Measurements from ENCODE around the gene ENGASE. TPM values are rescaled to one million over a fixed set of nuclear protein-coding genes. Genes with fewer than 3 reads are reported as not detected.
A peak's percentile ranks its signal among the peaks of the same experiment; 100 is the strongest.
"Not testable (repeated sequence)": the region's sequence is repeated elsewhere in the genome, so short reads cannot be mapped to it uniquely, and the experiment has no call there.

Gene ENGASE
- total RNA-seq, 2 experiments from 2014 or later, result 38.2 to 41.1 TPM

DNA sequence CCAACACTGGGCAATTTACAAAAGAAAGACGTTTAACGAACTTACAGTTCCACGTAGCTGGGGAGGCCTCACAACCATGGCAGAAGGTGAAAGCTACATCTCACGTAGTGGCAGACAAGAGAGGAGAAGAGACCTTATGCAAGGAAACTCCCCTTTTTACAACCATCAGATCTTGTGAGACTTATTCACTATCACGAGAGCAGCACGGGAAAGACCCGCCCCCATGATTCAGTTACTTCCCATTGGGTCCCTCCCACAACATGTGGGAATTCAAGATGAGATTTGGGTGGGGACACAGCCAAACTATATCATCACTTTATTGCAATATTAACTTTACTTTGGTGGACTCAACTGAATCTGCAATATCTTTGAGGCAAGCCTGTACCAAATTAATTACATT, 11.9 kb upstream of the ENGASE start:
- Mint-ChIP-seq H3K27me3 (ENCODE audit: low read depth) (peaks cover 8% of the 10 kb centered on the region), H3K4me3 (no peak overlapping the region), H3K9me3 (ENCODE audit: insufficient read depth) (no peaks in the 10 kb centered on the region), H3K27ac (no peak overlapping the region), H3K4me1 (ENCODE audit: low read depth) (peaks cover 11% of the 10 kb centered on the region), H3K36me3 (ENCODE audit: low read depth) (no peaks in the 10 kb centered on the region)
- ChIA-PET POLR2A (no interaction called here), CTCF (interaction anchor here (1.2 to 1.8 kb wide), 5 partner anchors 17 to 331 kb away, joined by 3 to 4 read pairs (median 4); no protein-coding TSS in a partner anchor)
- ATAC-seq (no peak), DNase-seq (no peak)

DNA sequence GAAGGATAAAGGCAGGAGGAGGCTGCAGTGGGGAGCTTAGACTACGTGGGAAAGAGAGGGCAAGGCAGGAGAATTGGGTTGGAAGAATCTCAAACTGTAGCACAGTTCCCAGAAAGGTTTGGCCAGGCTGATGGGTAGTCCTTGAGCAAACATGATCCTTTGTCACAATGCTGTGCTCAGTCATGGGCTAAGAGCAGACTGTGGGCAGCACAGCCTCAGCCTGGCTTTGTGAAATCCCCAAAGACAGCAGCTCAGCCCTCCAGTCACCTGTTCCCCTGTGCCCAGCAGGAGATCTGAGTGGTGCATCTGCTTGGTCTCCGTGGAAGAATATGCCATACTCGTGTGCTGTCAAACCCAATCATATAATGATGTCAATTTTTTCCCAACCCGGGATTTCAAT, 10.6 kb upstream of the ENGASE start:
- Mint-ChIP-seq H3K4me1 (ENCODE audit: low read depth) (peaks cover 7% of the 10 kb centered on the region), H3K36me3 (ENCODE audit: low read depth) (no peaks in the 10 kb centered on the region), H3K27ac (no peak overlapping the region), H3K27me3 (ENCODE audit: low read depth) (peaks cover 5% of the 10 kb centered on the region), H3K9me3 (ENCODE audit: insufficient read depth) (no peaks in the 10 kb centered on the region), H3K4me3 (no peak overlapping the region)
- ATAC-seq, result no peak
- ChIA-PET POLR2A (no interaction called here), CTCF (interaction anchor here (1.2 to 1.5 kb wide), 5 partner anchors 10 to 329 kb away, joined by 3 to 5 read pairs (median 4); no protein-coding TSS in a partner anchor)
- DNase-seq, result no peak

DNA sequence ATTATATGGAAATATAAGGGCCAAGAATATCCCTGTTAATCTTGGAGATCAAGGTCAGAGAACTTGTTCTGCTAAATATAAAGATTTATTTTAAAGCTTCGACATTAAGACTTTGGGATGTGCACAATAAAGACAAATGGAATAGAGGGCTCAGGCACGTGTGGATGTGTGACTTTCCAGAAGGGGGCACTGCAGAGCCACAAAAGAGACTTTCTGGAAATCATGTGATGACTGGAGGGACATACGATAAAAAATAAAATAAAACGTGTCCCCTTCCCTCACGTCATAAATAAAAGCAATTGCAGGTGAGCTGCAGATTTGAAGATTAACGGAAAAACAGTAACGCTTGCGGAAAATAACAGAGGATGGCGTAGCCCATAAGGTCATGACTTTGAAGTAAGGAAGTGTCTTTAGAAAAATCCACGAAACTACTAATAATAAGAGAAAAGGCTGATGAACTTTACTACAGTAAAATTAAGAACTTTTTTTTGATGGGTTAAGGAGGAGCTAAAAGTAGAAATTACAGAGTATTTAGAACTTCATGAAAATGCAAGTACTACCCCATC, 9.4 kb upstream of the ENGASE start:
- ChIA-PET CTCF (interaction anchor here (1.0 to 1.7 kb wide), 11 partner anchors 9 to 336 kb away, joined by 3 to 23 read pairs (median 4); partner anchors contain the start of gene ENGASE), POLR2A (interaction anchor here (0.8 kb wide), 1 partner anchor 9 kb away, joined by 3 read pairs; the partner anchor contains the start of gene ENGASE)
- Mint-ChIP-seq H3K9me3 (ENCODE audit: insufficient read depth) (no peaks in the 10 kb centered on the region), H3K27ac (no peak overlapping the region), H3K4me1 (ENCODE audit: low read depth) (peaks cover 5% of the 10 kb centered on the region), H3K4me3 (no peak overlapping the region), H3K27me3 (ENCODE audit: low read depth) (peaks cover 3% of the 10 kb centered on the region), H3K36me3 (ENCODE audit: low read depth) (no peaks in the 10 kb centered on the region)
- DNase-seq, result peak; percentile 66
- ATAC-seq, result peak; percentile 68

DNA sequence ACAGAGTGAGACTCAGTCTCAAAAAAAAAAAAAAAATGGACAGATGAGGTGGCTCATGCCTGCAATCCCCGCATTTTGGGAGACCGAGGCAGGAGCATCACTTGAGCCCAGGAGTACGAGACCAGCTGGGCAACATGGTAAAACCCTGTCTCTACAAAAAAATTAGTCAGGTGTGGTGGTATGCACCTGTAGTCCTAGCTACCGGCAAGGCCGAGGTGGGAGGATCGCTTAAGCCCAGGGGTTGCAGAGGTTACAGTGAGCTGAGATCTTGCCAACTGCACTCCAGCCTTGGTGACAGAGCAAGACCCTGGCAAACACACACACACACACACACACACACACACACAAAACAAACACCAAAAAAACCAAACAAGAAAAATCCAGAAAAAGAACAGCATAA, 7.7 kb upstream of the ENGASE start:
- H3K9me3 Mint-ChIP-seq (ENCODE audit: insufficient read depth), result no peaks in the 10 kb centered on the region
- peaks cover 6% of the 10 kb centered on the region for H3K27me3 Mint-ChIP-seq (ENCODE audit: low read depth)
- H3K36me3 Mint-ChIP-seq (ENCODE audit: low read depth), result no peaks in the 10 kb centered on the region
- no peak overlapping the region for H3K4me3 Mint-ChIP-seq
- ATAC-seq, result no peak
- peaks cover 5% of the 10 kb centered on the region for H3K4me1 Mint-ChIP-seq (ENCODE audit: low read depth)
- CTCF ChIA-PET, result interaction anchor here (0.7 to 2.2 kb wide), 5 partner anchors 16 to 324 kb away, joined by 4 to 8 read pairs (median 5); no protein-coding TSS in a partner anchor
- no peak overlapping the region for H3K27ac Mint-ChIP-seq
- POLR2A ChIA-PET, result interaction anchor here (0.6 to 0.8 kb wide), 2 partner anchors 8 to 326 kb away, joined by 3 read pairs; no protein-coding TSS in a partner anchor
- DNase-seq, result no peak

DNA sequence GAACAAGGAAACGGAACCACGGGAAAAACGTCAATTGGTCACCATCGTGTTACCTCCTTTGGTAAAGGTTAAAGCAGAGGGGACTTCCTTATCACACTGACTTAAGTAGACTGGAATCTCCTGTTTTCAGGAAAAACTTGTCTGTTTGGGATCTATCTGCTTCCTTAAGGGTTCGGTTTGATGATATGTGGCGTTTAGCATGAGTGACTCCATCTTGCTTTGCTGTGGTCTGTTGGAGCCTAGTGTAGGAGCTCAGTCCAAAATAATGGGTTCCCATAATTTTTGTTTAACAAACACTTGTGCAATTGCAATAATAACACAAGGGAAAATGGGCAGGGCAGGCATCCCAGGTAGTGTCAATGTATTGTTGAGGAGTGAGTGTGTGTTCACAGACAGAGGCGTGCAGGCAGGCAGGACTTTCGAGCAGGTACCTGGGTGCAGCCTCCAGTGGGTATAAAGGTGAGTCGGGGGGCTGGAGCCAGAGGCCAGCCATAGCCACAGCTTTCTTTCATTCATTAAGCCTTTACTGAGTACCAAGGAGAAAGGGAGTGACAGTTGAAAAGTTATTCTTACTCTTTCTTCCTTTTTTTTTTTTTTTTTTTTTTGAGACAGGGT, 4.3 kb upstream of the ENGASE start:
- Mint-ChIP-seq H3K9me3 (ENCODE audit: insufficient read depth) (no peaks in the 10 kb centered on the region), H3K27ac (no peak overlapping the region), H3K27me3 (ENCODE audit: low read depth) (peaks cover 6% of the 10 kb centered on the region), H3K4me1 (ENCODE audit: low read depth) (peaks cover 6% of the 10 kb centered on the region), H3K4me3 (no peak overlapping the region), H3K36me3 (ENCODE audit: low read depth) (no peaks in the 10 kb centered on the region)
- ChIA-PET POLR2A (no interaction called here), CTCF (no interaction called here)
- no peak for DNase-seq
- no peak for ATAC-seq

DNA sequence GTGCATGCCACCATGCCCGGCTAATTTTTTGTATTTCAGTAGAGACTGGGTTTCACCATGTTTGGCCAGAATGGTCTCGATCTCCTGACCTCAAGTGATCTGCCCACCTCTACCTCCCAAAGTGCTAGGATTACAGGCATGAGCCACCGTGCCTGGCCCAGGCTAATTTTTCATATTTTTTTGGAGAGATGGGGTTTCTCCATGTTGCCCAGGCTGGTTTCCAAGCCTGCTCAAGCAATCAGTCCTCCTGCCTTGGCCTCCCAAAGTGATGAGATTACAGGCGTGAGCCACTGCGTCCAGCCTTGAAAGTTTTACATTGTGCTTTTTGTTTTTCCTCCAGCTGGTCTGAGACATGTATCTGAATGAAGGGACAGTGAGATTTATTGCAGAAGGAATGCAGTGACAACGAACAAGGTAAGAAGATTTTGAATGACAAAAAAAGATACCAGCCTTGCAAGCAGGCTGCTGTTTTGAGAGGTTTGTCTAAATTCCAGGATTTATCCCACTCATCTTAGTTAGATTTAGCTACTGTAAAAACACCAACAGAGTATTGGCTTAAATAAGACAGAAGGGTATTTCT, 3.4 kb upstream of the ENGASE start:
- DNase-seq (no peak), ATAC-seq (no peak)
- Mint-ChIP-seq H3K27ac (no peak overlapping the region), H3K36me3 (ENCODE audit: low read depth) (no peaks in the 10 kb centered on the region), H3K4me1 (ENCODE audit: low read depth) (peaks cover 14% of the 10 kb centered on the region), H3K4me3 (no peak overlapping the region), H3K9me3 (ENCODE audit: insufficient read depth) (no peaks in the 10 kb centered on the region), H3K27me3 (ENCODE audit: low read depth) (peaks cover 4% of the 10 kb centered on the region)
- ChIA-PET POLR2A (no interaction called here), CTCF (interaction anchor here (0.9 to 1.3 kb wide), 2 partner anchors 11 to 17 kb away, joined by 3 read pairs; no protein-coding TSS in a partner anchor)

DNA sequence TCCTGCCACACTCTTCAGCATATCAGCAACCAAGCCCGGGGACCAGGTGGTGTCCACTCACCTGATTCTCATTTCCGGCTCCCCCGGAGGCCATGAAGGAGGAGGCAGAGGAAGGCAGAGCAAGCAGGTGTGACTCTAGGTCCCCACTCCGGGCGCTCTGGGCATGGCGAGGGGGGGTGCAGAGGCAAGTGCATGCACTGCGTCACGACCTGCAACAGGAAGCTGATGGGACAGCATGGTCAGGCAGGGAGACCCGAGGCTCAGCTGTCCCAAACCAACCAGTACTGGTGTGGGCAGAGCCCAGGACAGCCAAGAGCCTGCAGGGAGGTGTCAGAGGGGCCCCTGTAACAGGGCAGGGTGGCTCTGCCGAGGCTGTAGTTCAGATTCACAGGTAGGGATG, 2.1 kb upstream of the ENGASE start:
- POLR2A ChIA-PET, result no interaction called here
- Mint-ChIP-seq H3K27me3 (ENCODE audit: low read depth) (peaks cover 3% of the 10 kb centered on the region), H3K36me3 (ENCODE audit: low read depth) (peaks cover 2% of the 10 kb centered on the region), H3K9me3 (ENCODE audit: insufficient read depth) (no peaks in the 10 kb centered on the region), H3K4me3 (no peak overlapping the region), H3K27ac (no peak overlapping the region), H3K4me1 (ENCODE audit: low read depth) (peaks cover 18% of the 10 kb centered on the region)
- DNase-seq (no peak), ATAC-seq (no peak)
- CTCF ChIA-PET, result interaction anchor here (1.4 to 1.7 kb wide), 2 partner anchors 10 to 320 kb away, joined by 6 to 7 read pairs; no protein-coding TSS in a partner anchor

DNA sequence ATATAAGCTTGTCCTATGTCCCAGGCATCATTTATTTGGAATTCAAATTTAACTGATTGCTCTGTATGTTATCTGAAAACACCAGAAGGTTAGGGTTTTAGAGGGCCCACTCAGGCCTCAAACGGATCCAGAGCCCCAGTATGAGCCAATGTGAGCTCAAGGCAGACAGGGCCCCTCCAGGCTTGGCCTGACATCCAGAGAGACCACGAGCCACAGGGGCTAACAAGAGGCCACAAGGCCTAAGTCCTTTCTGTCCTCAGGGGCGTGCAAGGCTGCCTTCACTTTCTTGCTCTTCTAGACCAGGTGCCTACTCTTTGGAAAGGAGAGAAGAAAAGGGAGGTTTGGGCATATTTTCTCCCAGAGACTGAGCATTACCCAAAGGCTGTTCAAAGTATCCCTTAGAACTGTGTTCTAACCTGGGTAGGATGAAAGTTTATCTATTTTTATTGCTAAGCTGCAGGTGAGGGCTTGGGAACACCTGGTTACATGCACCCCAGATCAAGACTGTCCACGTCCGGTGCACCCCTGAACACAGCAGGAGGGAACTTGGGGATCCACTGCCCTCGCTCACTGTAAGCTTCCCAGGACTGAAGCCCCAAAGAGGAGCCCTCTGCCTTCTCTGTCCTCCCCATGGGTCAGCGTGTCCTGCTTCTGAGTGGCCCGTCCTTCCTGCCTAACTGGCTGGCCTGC, 1.5 kb upstream of the ENGASE start:
- H3K9me3 Mint-ChIP-seq (ENCODE audit: insufficient read depth), result no peaks in the 10 kb centered on the region
- no peak for ATAC-seq
- DNase-seq, result no peak
- ChIA-PET CTCF (interaction anchor here (1.0 to 2.8 kb wide), 6 partner anchors 8 to 319 kb away, joined by 3 to 23 read pairs (median 6); no protein-coding TSS in a partner anchor), POLR2A (no interaction called here)
- H3K27ac Mint-ChIP-seq, result no peak overlapping the region
- H3K36me3 Mint-ChIP-seq (ENCODE audit: low read depth), result peaks cover 2% of the 10 kb centered on the region
- H3K4me3 Mint-ChIP-seq, result no peak overlapping the region
- peaks cover 18% of the 10 kb centered on the region for H3K4me1 Mint-ChIP-seq (ENCODE audit: low read depth)
- peaks cover 3% of the 10 kb centered on the region for H3K27me3 Mint-ChIP-seq (ENCODE audit: low read depth)

DNA sequence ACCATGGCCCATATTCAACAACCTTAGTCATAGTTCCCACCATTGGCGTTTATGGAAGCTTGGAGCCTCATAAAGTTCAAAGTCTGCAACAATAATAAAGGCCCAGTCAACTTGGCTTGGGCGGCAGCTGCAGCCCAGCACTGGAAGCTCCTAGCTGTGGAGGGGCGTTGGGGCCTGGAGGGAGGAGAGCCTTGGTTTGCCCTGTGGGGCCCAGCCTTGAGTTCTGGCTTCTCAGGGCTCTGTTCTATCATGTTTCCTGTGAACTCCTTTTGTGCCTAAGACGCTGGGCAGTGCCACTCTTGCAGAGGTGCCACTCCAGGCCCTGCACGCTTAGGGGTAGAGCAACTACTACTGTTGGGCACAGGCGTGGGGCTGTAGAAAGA, 927 bp upstream of the ENGASE start:
- ATAC-seq (no peak), DNase-seq (no peak)

DNA sequence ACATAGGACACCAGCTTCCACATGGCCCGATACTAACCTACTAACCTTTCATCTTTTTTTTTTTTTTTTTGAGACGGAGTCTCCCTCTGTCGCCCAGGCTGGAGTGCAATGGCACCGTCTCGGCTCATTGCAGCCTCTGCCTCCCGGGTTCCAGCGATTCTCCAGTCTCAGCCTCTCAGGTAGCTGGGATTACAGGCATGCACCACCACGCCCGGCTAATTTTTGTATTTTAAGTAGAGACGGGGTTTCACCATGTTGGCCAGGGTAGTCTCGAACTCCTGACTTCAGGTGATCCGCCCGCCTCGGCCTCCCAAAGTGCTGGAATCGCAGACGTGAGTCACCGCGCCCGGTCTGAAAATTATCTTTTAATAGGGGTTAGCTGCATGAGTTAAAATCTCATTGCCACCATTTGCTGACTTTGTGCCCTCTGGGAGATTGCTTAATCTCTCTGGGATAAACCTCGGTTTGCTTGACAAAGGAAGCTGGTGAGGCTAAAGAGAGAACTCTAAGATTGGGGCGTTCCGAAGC, 439 bp upstream of the ENGASE start:
- not testable (repeated sequence) for DNase-seq; H3K27me3 Mint-ChIP-seq (ENCODE audit: low read depth); H3K9me3 Mint-ChIP-seq (ENCODE audit: insufficient read depth); H3K36me3 Mint-ChIP-seq (ENCODE audit: low read depth); ATAC-seq
- Mint-ChIP-seq H3K4me1 (ENCODE audit: low read depth) (peaks cover 18% of the 10 kb centered on the region), H3K27ac (peak overlapping the region; percentile 67), H3K4me3 (peak overlapping the region; percentile 66)
- ChIA-PET POLR2A (interaction anchor here (1.5 kb wide), 1 partner anchor 10 kb away, joined by 3 read pairs; no protein-coding TSS in a partner anchor), CTCF (interaction anchor here (1.0 to 2.8 kb wide), 7 partner anchors 9 to 326 kb away, joined by 3 to 23 read pairs (median 5); no protein-coding TSS in a partner anchor)

More for the DNA sequence above, 927 bp upstream of the ENGASE start:
- POLR2A ChIA-PET, result interaction anchor here (1.5 kb wide), 1 partner anchor 9 kb away, joined by 3 read pairs; no protein-coding TSS in a partner anchor
- no peak overlapping the region for H3K4me3 Mint-ChIP-seq
- H3K27me3 Mint-ChIP-seq (ENCODE audit: low read depth), result peaks cover 3% of the 10 kb centered on the region
- H3K9me3 Mint-ChIP-seq (ENCODE audit: insufficient read depth), result no peaks in the 10 kb centered on the region
- H3K36me3 Mint-ChIP-seq (ENCODE audit: low read depth), result peaks cover 2% of the 10 kb centered on the region
- CTCF ChIA-PET, result interaction anchor here (1.0 to 2.8 kb wide), 6 partner anchors 9 to 315 kb away, joined by 3 to 23 read pairs (median 6); no protein-coding TSS in a partner anchor
- no peak overlapping the region for H3K27ac Mint-ChIP-seq
- H3K4me1 Mint-ChIP-seq (ENCODE audit: low read depth), result peaks cover 18% of the 10 kb centered on the region

DNA sequence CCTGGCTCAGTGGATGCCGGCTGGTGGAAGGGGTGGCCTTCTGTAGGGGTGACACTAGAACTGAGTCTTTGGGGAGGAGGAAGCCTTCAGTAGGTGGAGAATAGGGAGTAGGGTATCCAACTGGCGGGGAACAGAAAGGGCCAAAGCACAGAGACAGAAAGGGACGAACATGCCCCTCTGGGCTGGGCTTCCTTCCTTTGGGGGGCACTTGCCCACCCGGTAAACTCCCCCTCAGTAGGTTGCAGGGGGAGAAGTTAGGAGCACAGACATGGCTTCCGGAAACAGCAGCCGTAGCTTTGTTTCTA, 774 bp downstream of the ENGASE start:
- DNase-seq (peak; percentile 42), ATAC-seq (peak; percentile 45)
- CTCF ChIA-PET, result interaction anchor here (1.6 to 2.8 kb wide), 3 partner anchors 10 to 317 kb away, joined by 3 to 23 read pairs (median 14); no protein-coding TSS in a partner anchor
- Mint-ChIP-seq H3K4me1 (ENCODE audit: low read depth) (peaks cover 18% of the 10 kb centered on the region), H3K9me3 (ENCODE audit: insufficient read depth) (no peaks in the 10 kb centered on the region), H3K27me3 (ENCODE audit: low read depth) (peaks cover 2% of the 10 kb centered on the region), H3K36me3 (ENCODE audit: low read depth) (peaks cover 14% of the 10 kb centered on the region), H3K27ac (peak overlapping the region; percentile 62), H3K4me3 (peak overlapping the region; percentile 79)
- POLR2A ChIA-PET, result interaction anchor here (0.6 kb wide), 1 partner anchor 8 kb away, joined by 3 read pairs; no protein-coding TSS in a partner anchor

Data from activated CD8-positive, alpha-beta T cell treated with anti-CD3 and anti-CD28 coated beads, Interleukin-2, amount 10 ng/mL, durations not matched to agents 7 days and 5 days (primary cell).